Measurements from ENCODE around the gene ZNF683.
"Not testable (repeated sequence)": the region's sequence is repeated elsewhere in the genome, so short reads cannot be mapped to it uniquely, and the experiment has no call there.

ZNF683 gene

GRCh38 chr1:26388791-26389445 lies 16.4 kb upstream of the ZNF683 start:
- H3K27me3 ChIP-seq (ENCODE audit: insufficient read depth, poor library complexity, severe bottlenecking): no peaks in the 10 kb centered on the region
- no peak overlapping the region for H3K4me3 ChIP-seq (replicated peaks; ENCODE audit: insufficient read depth, low read length)
- H3K27ac ChIP-seq (replicated peaks): no peak overlapping the region
- no peak for DNase-seq (ENCODE audit: low read depth in 1 of 2, low spot score in 1 of 2)
- TF ChIP-seq GABPA (IDR thresholded peaks at IDR 0.05; ENCODE audit: low read depth): no peak
- no peak for TF ChIP-seq POLR2AphosphoS5 (IDR thresholded peaks at IDR 0.05; ENCODE audit: low read depth)
- no peak for TF ChIP-seq CTCF (IDR thresholded peaks at IDR 0.05; ENCODE audit: insufficient read depth, low read length)
- no peak for TF ChIP-seq SPI1 (IDR thresholded peaks at IDR 0.05; ENCODE audit: borderline replicate concordance, low read depth)
- TF ChIP-seq REST (IDR thresholded peaks at IDR 0.05; ENCODE audit: insufficient replicate concordance, low read depth): no peak

GRCh38 chr1:26387447-26387846 lies 14.9 kb upstream of the ZNF683 start:
- DNase-seq (ENCODE audit: low read depth in 1 of 2, low spot score in 1 of 2): peak in 1 of 2 experiments; percentile 23
- no peaks in the 10 kb centered on the region for H3K27me3 ChIP-seq (ENCODE audit: insufficient read depth, poor library complexity, severe bottlenecking)
- H3K4me3 ChIP-seq (replicated peaks; ENCODE audit: insufficient read depth, low read length): no peak overlapping the region
- H3K27ac ChIP-seq (replicated peaks): no peak overlapping the region
- TF ChIP-seq CTCF (IDR thresholded peaks at IDR 0.05; ENCODE audit: insufficient read depth, low read length) (no peak), POLR2AphosphoS5 (IDR thresholded peaks at IDR 0.05; ENCODE audit: low read depth) (no peak), GABPA (IDR thresholded peaks at IDR 0.05; ENCODE audit: low read depth) (no peak), REST (IDR thresholded peaks at IDR 0.05; ENCODE audit: insufficient replicate concordance, low read depth) (no peak), SPI1 (IDR thresholded peaks at IDR 0.05; ENCODE audit: borderline replicate concordance, low read depth) (no peak)

- not testable (repeated sequence) for H3K27me3 ChIP-seq (ENCODE audit: insufficient read depth, poor library complexity, severe bottlenecking); H3K4me3 ChIP-seq (replicated peaks; ENCODE audit: insufficient read depth, low read length); H3K27ac ChIP-seq (replicated peaks); DNase-seq (ENCODE audit: low read depth in 1 of 2, low spot score in 1 of 2)
Measured at GRCh38 chr1:26385063-26385462, 12.5 kb upstream of the ZNF683 start.

GRCh38 chr1:26384076-26384475 lies 11.5 kb upstream of the ZNF683 start:
- H3K4me3 ChIP-seq (replicated peaks; ENCODE audit: insufficient read depth, low read length): no peak overlapping the region
- no peak for TF ChIP-seq SPI1 (IDR thresholded peaks at IDR 0.05; ENCODE audit: borderline replicate concordance, low read depth)
- TF ChIP-seq REST (IDR thresholded peaks at IDR 0.05; ENCODE audit: insufficient replicate concordance, low read depth): no peak
- no peak for TF ChIP-seq CTCF (IDR thresholded peaks at IDR 0.05; ENCODE audit: insufficient read depth, low read length)
- no peak for TF ChIP-seq GABPA (IDR thresholded peaks at IDR 0.05; ENCODE audit: low read depth)
- no peak for TF ChIP-seq POLR2AphosphoS5 (IDR thresholded peaks at IDR 0.05; ENCODE audit: low read depth)
- H3K27me3 ChIP-seq (ENCODE audit: insufficient read depth, poor library complexity, severe bottlenecking): no peaks in the 10 kb centered on the region
- DNase-seq (ENCODE audit: low read depth in 1 of 2, low spot score in 1 of 2): no peak
- H3K27ac ChIP-seq (replicated peaks): no peak overlapping the region
